AG04450 (cell line): ENCODE measurements around the gene CTAGE1. TPM values are rescaled to one million over a fixed set of nuclear protein-coding genes. Genes with fewer than 3 reads are reported as not detected.
A peak's percentile ranks its signal among the peaks of the same experiment; 100 is the strongest.

Experiments used
- CTCF ChIA-PET: fragments of 300-600, 350-600 bp; formaldehyde crosslinking; extraction: SDS; loops from one replicate; lab custom pipeline; 2022; ENCODE audit warnings: antibody characterized with exemption, inconsistent platforms; lab: Charles Lee
- POLR2A ChIA-PET: fragments of 350-600 bp; formaldehyde crosslinking; extraction: SDS; loops from one replicate; lab custom pipeline; 2021; ENCODE audit warnings: antibody characterized with exemption, inconsistent platforms; lab: Yijun Ruan, JAX
- DNase-seq: peaks from one replicate; pipeline ENCODE4 v3.0.0-alpha.2; 2011; ENCODE audit warnings: low read depth, low spot score
- H3K27ac ChIP-seq: one replicate; pipeline ENCODE4 v1.5.1; 2012; ENCODE audit warnings: low read depth, low read length, control low read depth
- H3K27me3 ChIP-seq: one replicate; pipeline ENCODE4 v1.6.0; 2012; ENCODE audit warnings: low read length; ENCODE audit not compliant: control insufficient read depth, insufficient read depth
- H3K4me3 ChIP-seq: 2 replicates; pipeline ENCODE4 v1.5.1; 2011; ENCODE audit warnings: mild to moderate bottlenecking, low read depth, low read length, control low read depth
- H3K9me3 ChIP-seq: 2 replicates; pipeline ENCODE4 v1.5.1; 2012; ENCODE audit warnings: low read length; ENCODE audit not compliant: control insufficient read depth, insufficient read depth
- polyA plus RNA-seq: library from polyadenylated mRNA; depleted of rRNA; stranded (reverse); fragments of >200 nt; gene quantifications from 2 replicates; pipeline ENCODE4 v1.2.3, GENCODE V29; 2011
- TF ChIP-seq, protein P1 (sequence below): IDR thresholded peaks from 2 replicates; pipeline ENCODE4 v1.5.1; 2011; ENCODE audit warnings: low read depth, low read length, control low read depth, inconsistent platforms

The CTAGE1 gene
- polyA plus RNA-seq, 1 experiment = not detected

- H3K4me3 ChIP-seq = no peak overlapping the region
- TF ChIP-seq, protein P1, sequence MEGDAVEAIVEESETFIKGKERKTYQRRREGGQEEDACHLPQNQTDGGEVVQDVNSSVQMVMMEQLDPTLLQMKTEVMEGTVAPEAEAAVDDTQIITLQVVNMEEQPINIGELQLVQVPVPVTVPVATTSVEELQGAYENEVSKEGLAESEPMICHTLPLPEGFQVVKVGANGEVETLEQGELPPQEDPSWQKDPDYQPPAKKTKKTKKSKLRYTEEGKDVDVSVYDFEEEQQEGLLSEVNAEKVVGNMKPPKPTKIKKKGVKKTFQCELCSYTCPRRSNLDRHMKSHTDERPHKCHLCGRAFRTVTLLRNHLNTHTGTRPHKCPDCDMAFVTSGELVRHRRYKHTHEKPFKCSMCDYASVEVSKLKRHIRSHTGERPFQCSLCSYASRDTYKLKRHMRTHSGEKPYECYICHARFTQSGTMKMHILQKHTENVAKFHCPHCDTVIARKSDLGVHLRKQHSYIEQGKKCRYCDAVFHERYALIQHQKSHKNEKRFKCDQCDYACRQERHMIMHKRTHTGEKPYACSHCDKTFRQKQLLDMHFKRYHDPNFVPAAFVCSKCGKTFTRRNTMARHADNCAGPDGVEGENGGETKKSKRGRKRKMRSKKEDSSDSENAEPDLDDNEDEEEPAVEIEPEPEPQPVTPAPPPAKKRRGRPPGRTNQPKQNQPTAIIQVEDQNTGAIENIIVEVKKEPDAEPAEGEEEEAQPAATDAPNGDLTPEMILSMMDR = no peak
- H3K9me3 ChIP-seq = no peaks in the 10 kb centered on the region
- H3K27ac ChIP-seq = no peak overlapping the region
- no peaks in the 10 kb centered on the region for H3K27me3 ChIP-seq
- ChIA-PET CTCF (no interaction called here), POLR2A (interaction anchor here (0.5 kb wide), 1 partner anchor 139 kb away, joined by 3 read pairs; no protein-coding TSS in a partner anchor)
- no peak for DNase-seq
Observed at GRCh38 chr18:22439447-22439846, 21.7 kb upstream of the CTAGE1 start.

- TF ChIP-seq, protein P1 = no peak
- Histone ChIP-seq H3K27ac (no peak overlapping the region), H3K4me3 (no peak overlapping the region), H3K27me3 (no peaks in the 10 kb centered on the region), H3K9me3 (no peaks in the 10 kb centered on the region)
- ChIA-PET CTCF (no interaction called here), POLR2A (no interaction called here)
- DNase-seq = no peak
Observed at GRCh38 chr18:22436136-22436535, 18.4 kb upstream of the CTAGE1 start.

- Histone ChIP-seq H3K4me3 (no peak overlapping the region), H3K9me3 (no peaks in the 10 kb centered on the region), H3K27ac (peak overlapping the region; percentile 63), H3K27me3 (no peaks in the 10 kb centered on the region)
- ChIA-PET POLR2A (interaction anchor here (0.6 to 0.8 kb wide), 3 partner anchors 31 to 435 kb away, joined by 3 to 15 read pairs (median 5); no protein-coding TSS in a partner anchor), CTCF (interaction anchor here (0.5 to 0.7 kb wide), 2 partner anchors 127 to 227 kb away, joined by 3 to 4 read pairs; no protein-coding TSS in a partner anchor)
- DNase-seq = peak; percentile 39
- TF ChIP-seq, protein P1 = no peak
Observed at GRCh38 chr18:22434973-22435608, 17.4 kb upstream of the CTAGE1 start.

GRCh38 chr18:22433956-22434355, 16.2 kb upstream of the CTAGE1 start:
- TF ChIP-seq, protein P1 = no peak
- POLR2A ChIA-PET = no interaction called here

GRCh38 chr18:22432657-22433137, 15.0 kb upstream of the CTAGE1 start:
- TF ChIP-seq, protein P1 = no peak
- DNase-seq = peak; percentile 78
- Histone ChIP-seq H3K4me3 (no peak overlapping the region), H3K9me3 (no peaks in the 10 kb centered on the region), H3K27me3 (no peaks in the 10 kb centered on the region), H3K27ac (no peak overlapping the region)
- POLR2A ChIA-PET = interaction anchor here (0.7 kb wide), 1 partner anchor 16 kb away, joined by 4 read pairs; no protein-coding TSS in a partner anchor
- CTCF ChIA-PET = no interaction called here

More at GRCh38 chr18:22433956-22434355, 16.2 kb upstream of the CTAGE1 start:
- CTCF ChIA-PET = no interaction called here
- no peak for DNase-seq
- Histone ChIP-seq H3K9me3 (no peaks in the 10 kb centered on the region), H3K27me3 (no peaks in the 10 kb centered on the region), H3K27ac (no peak overlapping the region), H3K4me3 (no peak overlapping the region)
